Stimulated activated CD4-positive, alpha-beta T cell treated with anti-CD3 and anti-CD28 coated beads, Interleukin-15, amount 100 ng/mL, for 48 hours (primary cell): ENCODE results near the gene DHRS9.

Source experiments
- DNase-seq, 2 donors: peaks; one replicate each; pipeline ENCODE4 v3.0.0-alpha.2; 2020; ENCODE audit warnings: low read depth in 2 of 2

DHRS9 gene

DNA sequence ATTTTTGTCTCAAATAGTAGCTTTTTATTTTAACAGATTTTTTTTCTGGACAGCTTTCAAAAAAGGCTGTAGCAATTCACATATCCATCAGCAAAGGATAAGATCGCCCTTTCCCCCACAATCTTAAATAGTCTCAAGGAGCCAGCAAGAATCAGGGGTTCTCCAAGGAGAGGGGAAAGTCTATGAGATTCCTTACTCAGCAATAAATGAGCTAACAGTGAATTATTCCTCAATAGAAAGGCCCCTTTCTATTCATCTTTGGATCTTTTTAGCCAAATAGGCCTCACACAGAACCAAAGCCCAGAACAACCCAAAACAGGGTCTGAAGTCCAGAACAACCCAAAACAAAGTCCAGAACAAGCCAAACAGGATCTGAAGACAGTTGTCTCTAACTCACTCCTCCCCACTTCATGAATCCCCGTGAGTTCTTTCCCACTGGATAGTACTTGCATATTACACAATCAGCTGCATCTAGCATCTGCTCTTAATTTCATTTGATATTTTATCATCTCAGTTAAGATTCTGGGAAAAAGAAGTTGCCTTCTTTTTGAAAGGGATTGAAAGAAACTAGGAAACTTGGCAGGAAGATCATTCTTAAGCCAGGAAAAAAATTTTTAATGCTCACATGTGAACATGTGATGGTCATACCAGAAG, 3.4 kb upstream of the DHRS9 start:
- DNase-seq: no peak

DNA sequence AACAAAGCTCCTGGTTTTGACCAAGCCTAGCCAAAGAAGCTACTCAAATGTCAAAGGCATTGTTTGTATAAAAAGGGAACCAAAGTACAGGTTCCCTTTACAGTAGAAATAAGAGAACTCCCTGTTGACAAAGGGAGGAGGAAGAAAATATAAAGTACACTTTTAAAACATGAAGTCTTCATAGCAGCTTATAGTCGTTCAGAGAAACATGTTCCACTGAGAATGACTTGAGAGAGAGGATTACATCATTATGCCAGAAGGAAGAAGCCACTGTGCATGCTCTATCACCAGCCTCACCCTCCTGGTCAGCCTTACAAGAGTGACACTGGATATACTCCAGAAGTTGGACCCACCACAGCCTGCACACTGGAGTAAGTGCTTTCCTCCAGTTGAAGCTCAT, 2.5 kb upstream of the DHRS9 start:
- DNase-seq: no peak

DNA sequence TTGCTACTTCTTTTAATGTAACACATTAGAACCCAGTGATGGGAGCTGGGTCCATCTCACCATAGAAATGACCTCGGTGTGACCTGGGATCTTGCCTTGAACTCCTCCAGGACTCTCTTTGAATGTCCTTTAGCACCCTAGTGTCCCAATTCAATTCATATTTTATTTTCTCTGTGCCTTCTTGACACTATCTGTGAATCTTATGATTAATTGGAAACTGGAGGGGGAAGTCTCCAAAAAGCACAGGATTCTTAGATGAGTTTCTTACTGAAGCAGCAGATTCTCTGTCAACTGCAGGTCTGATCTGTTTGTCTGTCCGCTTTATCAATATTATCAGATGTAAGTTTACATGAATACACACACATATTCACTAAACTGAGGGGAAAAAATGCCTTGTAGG, 470 bp downstream of the DHRS9 start:
- no peak for DNase-seq

DNA sequence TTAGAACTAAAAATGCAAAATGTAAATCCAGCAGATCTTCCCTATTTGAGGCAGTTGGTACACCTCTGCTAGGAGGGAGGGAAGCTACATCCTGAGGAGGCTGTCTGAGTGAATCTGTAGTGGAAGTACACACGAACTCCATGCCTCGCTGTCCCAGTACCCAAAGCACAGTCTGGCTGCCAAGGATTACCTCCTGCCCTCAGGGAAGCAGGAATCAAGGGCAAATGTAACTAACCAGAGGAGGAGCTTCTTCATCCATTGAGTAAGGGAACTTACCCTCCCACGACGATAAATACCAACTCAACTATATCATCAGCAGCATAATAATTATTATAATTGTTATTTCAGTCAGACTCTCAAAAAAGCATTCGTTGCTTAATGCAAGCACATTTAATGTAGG, 2.1 kb downstream of the DHRS9 start:
- DNase-seq: no peak

DNA sequence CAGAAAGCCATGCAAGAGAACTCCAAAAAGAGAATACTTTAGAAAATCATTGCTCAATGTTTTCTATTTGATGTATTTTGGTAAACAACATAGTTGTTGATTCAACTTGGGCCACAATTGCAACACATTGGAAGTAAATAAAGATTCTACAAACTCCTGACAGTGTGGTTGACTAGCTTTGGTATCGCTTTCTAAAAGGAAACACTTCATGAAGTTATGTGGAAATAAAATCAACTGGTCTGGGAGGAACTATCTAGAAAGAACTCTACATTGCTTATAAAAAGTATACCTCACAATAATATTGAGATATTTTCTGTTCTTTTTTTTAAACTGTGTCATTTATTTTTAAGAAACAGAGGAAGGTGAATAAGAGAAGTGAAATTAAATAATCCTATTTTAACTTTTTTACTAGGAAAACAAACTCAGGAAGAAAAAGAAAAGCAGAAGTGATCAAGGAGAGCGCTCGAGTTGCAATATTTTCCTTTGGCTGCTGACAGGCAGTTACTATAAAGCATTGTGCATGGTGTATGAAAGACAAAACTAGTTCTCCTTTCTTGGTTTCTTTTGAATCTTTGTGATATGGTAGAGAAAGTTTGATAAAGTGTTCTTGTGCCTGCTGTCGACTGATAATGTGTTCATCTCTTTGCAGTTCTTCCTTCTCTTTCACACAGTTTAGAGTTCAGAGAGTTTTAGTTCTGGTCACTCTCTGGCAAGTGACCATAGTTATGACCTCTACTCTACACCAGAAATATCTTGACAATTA, 3.0 kb downstream of the DHRS9 start:
- no peak for DNase-seq

DNA sequence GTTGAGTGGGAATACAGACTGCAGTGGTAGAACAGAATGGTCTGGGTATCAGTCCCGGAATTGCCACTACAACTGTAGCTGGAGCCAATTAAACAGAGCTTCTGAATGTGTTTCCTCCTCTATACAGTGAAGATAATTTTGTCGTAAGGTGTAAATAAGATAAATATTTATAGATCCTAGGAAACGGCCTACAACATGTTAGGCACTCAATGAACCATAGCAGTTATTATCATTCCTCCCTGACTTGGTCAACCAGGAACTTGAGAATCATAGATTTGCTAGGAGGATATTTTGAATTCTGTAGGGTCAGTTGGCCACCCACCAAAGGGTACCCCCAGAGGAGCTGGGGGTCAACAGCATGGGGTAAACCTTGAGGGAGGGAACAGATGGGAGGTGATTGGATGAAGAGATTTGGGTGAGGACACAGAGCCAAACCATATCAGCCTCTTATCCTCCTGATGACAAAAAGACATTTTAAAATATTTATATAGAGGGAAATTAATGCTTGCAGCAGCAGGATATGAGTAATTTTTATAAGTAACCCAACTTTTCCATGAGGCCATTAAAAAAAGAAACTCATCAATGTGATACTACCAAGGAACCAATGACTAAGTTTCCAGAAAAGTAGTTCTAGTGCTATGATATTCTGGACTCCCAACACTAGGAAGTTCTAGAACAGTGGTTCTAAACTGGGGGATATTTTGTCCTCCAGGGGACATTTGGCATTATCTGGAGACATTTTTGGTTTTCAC, 4.0 kb downstream of the DHRS9 start:
- DNase-seq: no peak

DNA sequence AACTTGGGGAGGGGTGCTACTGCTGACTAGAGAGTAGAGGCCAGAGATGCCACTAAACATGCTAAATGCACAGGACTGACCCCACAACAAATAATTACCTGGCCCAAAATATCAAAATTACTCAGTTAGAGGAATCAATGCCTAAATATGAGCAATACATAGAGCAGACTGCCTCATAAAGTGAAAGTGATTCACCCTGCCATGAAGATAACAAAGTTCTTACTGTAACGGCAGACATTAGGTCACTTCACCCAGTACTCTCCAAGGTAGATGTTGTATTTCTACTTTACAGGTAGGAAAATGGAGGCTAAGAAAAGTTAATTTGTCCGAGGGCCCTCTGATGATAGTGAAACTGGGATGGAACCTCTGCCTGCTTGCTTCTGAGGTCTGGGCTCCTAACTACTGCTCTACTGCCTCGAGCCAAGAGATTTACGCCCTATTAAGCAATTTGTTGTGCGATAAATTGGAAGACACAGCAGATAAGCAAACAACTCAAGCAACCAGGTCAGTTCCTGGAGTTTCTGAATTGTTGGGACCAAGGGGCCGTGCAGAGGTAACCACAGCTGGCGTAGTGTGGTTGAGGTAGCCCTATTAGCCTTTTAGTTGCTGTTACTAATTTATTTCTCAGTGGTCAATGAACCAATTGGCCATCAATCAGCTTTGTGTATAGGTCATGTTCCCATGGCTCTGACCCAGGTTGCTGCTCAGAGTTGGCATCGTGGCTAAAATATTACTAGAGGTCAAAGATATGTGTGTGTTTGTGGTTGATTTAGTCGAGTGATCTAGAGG, 4.8 kb downstream of the DHRS9 start:
- DNase-seq: no peak

DNA sequence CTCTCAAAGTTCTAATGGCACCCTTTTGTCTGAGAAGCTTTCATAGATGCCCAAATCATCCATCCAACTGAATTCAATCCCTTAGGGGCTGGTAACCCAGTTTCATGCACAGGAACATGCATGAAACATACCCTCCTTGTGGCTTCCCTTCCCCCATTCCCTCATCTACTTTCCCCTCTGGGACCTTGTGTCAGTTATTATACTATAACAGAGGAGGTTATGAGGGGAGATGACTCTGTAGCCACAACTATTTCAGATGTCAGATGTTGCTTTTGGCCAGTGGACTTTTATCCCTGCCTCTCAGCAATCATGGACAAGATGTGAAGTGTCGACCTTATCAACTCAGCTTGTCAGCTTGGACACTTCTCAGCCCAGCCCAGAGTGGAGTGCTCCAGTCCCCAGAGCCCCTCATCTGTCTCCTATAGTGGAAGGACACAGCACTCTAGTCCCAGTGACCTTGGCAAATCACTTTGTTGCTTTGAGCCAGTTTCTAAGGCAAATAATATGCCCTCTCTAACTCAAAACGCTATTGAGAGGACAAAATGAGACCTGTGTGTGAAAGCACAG, 8.4 kb downstream of the DHRS9 start:
- no peak for DNase-seq

DNA sequence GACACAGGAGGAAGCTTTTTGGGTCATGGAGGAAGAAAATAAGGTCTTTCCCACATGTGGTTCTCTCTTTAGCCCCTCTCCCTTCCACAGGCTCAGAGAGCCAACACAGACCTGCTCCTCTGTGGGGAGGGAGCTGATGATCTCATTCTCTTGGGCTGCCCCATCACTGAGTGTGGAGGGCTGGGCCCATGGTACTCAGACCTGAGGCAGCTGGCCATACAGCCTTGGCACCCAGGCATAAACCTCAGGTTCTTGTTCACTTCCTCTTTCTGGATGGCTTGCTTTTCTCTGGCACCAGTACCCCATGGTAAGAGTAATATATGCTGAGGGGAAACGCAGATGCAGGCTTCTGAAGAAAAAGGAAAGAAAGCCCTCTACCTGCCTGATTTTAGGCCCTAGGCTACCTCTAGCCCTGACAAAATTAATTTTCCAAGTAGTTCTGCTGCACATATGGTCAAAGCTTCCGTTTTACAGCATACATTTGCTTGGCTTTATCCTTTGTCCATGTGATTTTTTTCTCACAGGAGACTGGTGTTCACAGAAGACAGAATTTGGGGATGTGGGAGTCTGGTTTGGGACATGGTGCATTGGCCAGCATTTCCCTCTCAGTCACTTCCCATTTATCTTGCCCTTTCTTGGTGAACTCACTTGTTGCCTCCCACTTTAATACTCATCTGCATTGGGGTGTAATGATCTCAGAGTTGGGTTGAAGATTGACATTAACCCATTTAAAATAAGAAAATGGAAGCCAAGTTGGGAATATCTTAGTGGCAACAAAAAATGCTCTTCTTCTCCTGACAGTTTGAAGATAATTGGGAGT, 11.1 kb downstream of the DHRS9 start:
- no peak for DNase-seq

DNA sequence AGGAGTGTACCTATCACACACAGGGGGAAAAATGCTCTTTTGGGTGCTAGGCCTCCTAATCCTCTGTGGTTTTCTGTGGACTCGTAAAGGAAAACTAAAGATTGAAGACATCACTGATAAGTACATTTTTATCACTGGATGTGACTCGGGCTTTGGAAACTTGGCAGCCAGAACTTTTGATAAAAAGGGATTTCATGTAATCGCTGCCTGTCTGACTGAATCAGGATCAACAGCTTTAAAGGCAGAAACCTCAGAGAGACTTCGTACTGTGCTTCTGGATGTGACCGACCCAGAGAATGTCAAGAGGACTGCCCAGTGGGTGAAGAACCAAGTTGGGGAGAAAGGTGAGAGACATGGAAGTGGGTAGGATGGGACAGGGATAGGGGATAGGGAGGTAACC, 12.2 kb downstream of the DHRS9 start:
- no peak for DNase-seq

DNA sequence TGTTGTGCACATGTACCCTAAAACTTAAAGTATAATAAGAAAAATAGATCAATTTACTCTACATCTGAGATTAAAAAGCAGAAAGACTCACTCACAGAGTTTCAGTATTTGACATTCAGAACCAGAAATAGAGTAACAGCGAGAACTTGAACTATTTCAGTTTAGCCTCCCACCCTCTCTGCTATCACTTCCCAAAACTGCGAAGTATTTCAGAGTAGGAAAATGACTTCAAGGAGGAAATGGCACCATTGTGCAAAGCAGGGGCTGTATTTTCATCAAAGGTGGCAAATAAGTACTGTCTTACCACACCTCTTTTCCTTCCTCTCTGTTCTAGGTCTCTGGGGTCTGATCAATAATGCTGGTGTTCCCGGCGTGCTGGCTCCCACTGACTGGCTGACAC, 13.6 kb downstream of the DHRS9 start:
- no peak for DNase-seq

DNA sequence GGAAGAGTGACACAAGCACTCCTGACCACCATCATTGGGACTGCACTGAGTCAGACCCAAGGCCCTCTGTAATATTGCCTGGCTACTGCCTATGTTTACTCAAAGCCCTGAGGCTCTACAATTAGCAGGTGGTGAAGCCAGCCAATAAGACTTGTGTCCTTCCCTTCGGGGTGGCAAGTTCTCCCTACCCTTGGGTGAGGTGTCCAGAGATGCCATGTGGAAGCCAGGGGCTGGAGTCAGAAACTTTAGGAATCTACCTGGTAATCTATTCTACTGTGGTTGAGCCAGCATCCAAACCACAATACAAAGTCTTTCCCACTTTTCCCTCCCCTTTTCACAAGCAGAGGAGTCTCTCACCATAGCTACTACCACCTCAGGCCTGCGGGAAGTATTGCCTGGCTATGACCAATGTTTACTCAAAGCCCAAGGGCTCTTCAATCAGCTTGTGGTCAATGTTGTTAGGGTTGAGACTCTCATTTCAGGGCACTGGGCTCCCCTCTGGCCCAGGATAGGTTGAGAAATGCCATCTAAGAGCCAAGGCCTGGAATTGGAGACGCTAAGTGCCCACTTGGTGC, 17.6 kb downstream of the DHRS9 start:
- no peak for DNase-seq

DNA sequence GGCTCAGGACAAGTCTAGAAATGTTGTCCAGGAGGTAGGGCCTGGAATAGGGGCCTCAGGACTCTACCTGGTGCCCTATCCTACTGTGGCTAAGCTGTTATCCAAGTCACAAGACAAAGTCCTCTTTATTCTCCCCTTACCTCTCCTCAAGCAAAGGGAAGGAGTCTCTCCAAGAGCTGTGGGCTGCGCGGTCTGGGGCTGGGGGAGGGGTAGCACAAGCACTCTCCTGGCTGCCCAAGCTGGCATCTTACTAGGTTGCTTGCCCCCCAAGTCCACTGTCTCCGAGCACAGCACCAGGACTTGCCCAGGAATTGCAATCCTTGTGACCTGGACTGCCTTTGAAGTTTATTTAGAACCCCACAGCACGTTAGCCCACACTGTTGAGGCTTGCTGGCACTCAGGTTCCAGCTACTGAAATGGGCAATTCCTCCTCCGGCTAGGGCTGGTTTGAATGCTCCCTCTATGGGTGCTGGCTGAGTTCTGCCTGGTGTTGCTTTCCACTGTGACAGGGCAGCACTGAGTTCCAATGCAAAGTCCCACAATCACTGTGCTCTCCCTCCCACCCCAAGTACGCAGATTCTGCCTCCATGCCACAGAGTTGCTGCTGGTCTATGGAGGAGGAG, 18.5 kb downstream of the DHRS9 start:
- no peak for DNase-seq

DNA sequence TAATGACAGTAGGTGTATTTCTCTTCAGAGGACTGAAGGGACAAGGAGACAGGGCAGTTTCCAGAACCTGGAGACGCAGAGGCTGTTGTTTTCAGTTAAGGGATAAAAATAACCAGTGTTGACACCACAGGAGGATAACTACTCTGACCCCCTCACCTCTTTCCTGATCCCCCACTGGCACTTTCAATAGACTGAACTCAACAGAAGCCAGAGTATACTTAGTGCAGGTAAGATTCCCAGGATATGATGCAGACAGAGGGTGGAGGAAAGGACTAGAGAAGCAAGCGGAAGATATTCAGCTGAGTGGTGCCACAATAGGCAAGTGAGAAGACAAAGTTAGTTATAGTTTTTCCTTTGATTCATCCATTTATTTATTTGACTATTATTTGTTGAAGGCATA, 19.8 kb downstream of the DHRS9 start:
- no peak for DNase-seq

DNA sequence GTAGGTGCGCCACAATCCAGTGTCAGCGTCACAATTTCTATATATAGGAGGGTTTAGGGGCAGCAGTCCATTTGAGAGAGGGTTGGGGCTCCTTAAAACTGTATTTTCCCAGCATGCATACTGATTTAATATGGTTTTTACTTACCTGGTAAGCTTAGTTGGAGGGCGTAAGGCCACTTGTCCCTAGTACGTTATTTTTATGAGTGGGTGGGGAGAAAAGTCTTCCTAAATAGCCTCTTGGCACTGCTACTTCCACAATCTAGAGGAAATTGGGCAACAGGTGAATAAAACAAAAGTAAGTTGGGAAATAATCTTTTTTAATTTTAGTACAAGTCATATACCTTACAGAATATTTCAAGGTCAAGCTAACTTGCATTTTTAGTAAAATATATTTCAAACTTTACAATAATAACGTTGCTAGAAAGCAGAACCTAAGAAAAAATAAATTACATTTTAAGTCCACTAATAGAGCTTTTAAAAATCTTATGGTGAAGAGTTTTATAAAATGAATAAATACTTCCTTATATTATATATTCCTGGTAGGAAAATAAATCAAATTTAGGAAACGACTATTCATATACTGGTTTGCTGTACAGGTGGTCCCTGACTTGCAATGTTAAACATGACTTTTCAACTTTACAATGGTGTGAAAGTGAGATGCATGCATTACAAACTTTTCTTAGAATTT, 20.9 kb downstream of the DHRS9 start:
- no peak for DNase-seq

DNA sequence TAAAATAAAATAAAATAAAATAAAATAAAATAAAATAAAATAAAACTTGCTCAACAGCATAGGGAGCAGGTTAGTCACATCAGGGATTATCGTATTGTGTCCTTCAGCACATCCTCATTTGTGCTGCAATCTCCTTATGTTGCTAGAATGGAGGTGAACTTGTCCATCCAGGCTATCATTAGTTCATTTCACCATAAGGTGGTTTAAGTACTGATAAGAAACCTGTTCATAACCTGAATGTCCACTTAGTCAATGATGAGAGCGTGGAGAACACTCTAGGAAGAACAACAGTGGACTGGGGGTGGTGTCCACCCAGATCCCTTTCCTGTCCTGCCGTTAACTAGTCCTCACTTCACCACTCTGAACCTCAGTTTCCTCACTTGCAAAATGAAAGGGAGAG, 21.9 kb downstream of the DHRS9 start:
- no peak for DNase-seq

DNA sequence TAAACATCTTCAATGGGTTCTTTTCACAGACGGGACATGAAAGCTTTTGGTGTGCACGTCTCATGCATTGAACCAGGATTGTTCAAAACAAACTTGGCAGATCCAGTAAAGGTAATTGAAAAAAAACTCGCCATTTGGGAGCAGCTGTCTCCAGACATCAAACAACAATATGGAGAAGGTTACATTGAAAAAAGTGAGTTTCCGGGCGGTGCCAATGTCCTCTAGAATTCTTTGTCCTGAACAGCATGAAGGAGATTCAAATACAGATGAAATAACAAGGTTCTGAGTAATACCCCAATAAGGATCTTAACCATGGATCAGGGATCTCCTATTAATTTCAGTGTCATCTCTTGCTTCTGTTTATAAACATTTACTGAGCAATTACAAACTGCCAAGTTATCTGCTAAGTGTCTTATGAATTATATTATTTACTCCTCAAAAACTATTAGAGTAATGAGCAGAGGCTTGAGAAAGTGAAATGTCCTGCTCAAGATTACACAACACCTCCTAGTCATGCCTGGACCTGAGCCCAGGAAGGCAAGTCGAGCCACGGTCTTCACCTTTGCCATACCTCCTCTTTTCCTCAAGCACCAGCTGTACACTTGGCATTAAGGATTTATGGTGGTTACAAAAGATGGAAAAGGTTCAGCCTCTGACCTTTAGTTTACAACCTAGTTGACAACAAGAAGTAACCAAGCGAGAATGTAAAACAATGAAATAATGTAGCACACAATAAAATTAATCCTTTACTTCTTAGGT, 22.6 kb downstream of the DHRS9 start:
- no peak for DNase-seq

DNA sequence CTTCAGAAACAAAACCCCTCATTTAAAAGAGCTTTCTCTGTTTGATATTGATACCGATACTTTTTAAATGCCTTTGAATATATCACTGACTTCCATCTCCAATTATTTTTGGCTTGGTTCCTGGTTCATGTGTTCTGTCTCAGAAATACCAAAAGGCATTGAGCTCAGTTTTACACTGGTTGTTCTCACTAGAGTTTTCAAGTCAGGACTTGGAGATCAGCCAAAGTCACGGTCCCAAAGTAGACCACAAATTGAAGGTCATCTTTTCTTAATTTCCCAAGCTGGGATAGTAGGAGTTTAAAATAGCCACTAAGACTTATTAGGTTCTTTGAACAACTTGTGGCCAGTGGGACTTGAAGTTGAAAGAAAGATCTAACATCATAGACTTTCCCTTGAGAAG, 24.2 kb downstream of the DHRS9 start:
- no peak for DNase-seq

DNA sequence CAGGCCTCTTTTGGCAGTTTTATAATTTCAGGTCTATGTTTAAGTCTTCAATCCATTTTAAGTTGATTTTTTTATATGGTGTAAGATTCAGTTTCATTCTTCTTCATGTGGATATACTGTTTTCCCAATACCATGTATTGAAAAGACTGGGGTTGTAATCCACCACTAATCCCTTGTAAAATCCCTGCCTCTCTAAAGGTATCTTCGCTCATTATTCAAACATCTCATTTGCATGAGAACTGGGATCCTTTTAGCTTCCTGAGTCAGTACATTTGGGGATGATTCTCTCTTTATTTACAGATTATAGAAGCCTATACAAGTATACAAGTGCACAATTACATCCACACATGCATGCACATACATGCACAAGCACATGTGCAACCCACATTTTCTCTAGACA, 25.3 kb downstream of the DHRS9 start:
- no peak for DNase-seq
